Smooth muscle cell (in vitro differentiated cells): ENCODE data around the gene ALDH4A1. TPM values are rescaled to one million over a fixed set of nuclear protein-coding genes. Genes with fewer than 3 reads are reported as not detected.

Experiments
- DNase-seq: peaks from one replicate; lab custom pipeline; 2025; ENCODE audit not compliant: unreplicated experiment; lab: John Stamatoyannopoulos, UW
- H2AFZ ChIP-seq: fragments of 200-600 bp; sonication (generic); 2 replicates; pipeline ENCODE4 v1.6.0; 2016; ENCODE audit warnings: antibody characterized with exemption, low read depth, mild to moderate bottlenecking
- H3F3A ChIP-seq: fragments of 200-600 bp; sonication (generic); 2 replicates; pipeline ENCODE4 v1.6.0; 2017; ENCODE audit warnings: antibody characterized with exemption, low read depth
- H3K27ac ChIP-seq: fragments of 200-600 bp; sonication (generic); 2 replicates; pipeline ENCODE4 v1.5.1; 2016; ENCODE audit warnings: low read depth, mild to moderate bottlenecking
- H3K27me3 ChIP-seq: fragments of 200-600 bp; sonication (generic); 2 replicates; pipeline ENCODE4 v1.6.1; 2016; ENCODE audit warnings: low read depth, mild to moderate bottlenecking
- H3K36me3 ChIP-seq: fragments of 200-600 bp; sonication (generic); 2 replicates; pipeline ENCODE4 v1.5.1; 2016; ENCODE audit warnings: low read depth
- H3K4me1 ChIP-seq: fragments of 200-600 bp; sonication (generic); 2 replicates; pipeline ENCODE4 v1.5.1; 2016; ENCODE audit warnings: low read depth
- H3K4me2 ChIP-seq: fragments of 200-600 bp; sonication (generic); 2 replicates; pipeline ENCODE4 v1.6.0; 2016; ENCODE audit warnings: mild to moderate bottlenecking
- H3K4me3 ChIP-seq: fragments of 200-600 bp; sonication (generic); 2 replicates; pipeline ENCODE4 v1.5.1; 2016; ENCODE audit warnings: mild to moderate bottlenecking
- H3K79me2 ChIP-seq: fragments of 200-600 bp; sonication (generic); 2 replicates; pipeline ENCODE4 v1.6.0; 2016; ENCODE audit warnings: low read depth, mild to moderate bottlenecking
- H3K9ac ChIP-seq: fragments of 200-600 bp; sonication (generic); 2 replicates; pipeline ENCODE4 v1.6.0; 2016; ENCODE audit warnings: low read depth
- H3K9me3 ChIP-seq: fragments of 200-600 bp; sonication (generic); replicated peaks from 2 replicates; pipeline ENCODE4 v1.5.1; 2016; ENCODE audit warnings: low read depth
- H4K20me1 ChIP-seq: fragments of 200-600 bp; sonication (generic); 2 replicates; pipeline ENCODE4 v1.6.0; 2016; ENCODE audit warnings: low read depth
- CTCF ChIP-seq: fragments of 200-600 bp; sonication (generic); IDR thresholded peaks from 2 replicates; pipeline ENCODE4 v1.5.1; 2017; ENCODE audit warnings: borderline replicate concordance, mild to moderate bottlenecking, antibody characterized with exemption; ENCODE audit not compliant: insufficient read depth, poor library complexity, severe bottlenecking
- WGBS: methylation state at CpG from one replicate; pipeline ENCODE4 v1.1.7; 2016; ENCODE audit warnings: low lambda C conversion rate; 5-methylcytosine and 5-hydroxymethylcytosine counted together
- polyA plus RNA-seq: library from polyadenylated mRNA; unstranded; fragments of >200 nt; fragmentation: Nextera tagmentation; extraction: Ambion mirVana; gene quantifications from 2 replicates; pipeline ENCODE4 v1.2.1, GENCODE V29; 2016
- total RNA-seq: library from RNA; depleted of rRNA; stranded (reverse); fragments of >200 nt; gene quantifications from 2 replicates; pipeline ENCODE4 v1.2.3, GENCODE V29; 2014

Gene ALDH4A1
- total and polyA plus RNA-seq, 2 experiments from 2014 or later, result 4.8 to 7.2 TPM

DNA sequence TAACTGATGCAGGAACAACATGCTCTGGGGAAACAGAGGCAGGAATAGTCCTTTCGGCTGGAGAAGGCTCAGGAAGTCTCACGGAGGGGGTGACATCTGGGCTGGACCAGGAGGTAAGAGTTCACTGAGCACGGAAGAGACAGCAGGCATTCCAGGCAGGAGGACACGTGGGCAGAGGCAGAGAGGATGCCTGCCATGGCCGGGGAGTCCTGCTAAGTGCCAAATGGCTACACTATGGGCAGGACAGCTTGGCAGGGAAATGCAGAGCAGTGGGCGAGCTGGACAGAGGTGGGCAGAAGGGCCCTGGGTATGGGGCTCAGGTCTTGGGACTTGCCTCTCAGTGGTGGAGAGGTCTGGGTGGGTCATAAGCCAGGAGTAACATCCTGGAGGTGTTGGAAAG, 17.6 kb downstream of the ALDH4A1 start:
- Histone ChIP-seq H3K9me3 (no peaks in the 10 kb centered on the region), H3K4me2 (no peak overlapping the region), H3K9ac (no peak overlapping the region), H3K4me3 (no peak overlapping the region), H3K27ac (no peak overlapping the region), H3K36me3 (no peaks in the 10 kb centered on the region), H3K4me1 (no peaks in the 10 kb centered on the region), H3K79me2 (no peaks in the 10 kb centered on the region), H3K27me3 (no peaks in the 10 kb centered on the region), H2AFZ (no peak overlapping the region), H4K20me1 (no peaks in the 10 kb centered on the region), H3F3A (no peaks in the 10 kb centered on the region)
- no peak for DNase-seq
- TF ChIP-seq CTCF, result no peak
- WGBS, result 87% methylated on average over 6 of the region's 6 CpGs

GRCh38 chr1:18884419-18884717, 18.0 kb downstream of the ALDH4A1 start:
- no peaks in the 10 kb centered on the region for H3K9me3 ChIP-seq
- no peak overlapping the region for H3K4me3 ChIP-seq
- no peak overlapping the region for H3K27ac ChIP-seq
- H3K27me3 ChIP-seq, result no peaks in the 10 kb centered on the region
- H2AFZ ChIP-seq, result no peak overlapping the region
- TF ChIP-seq CTCF, result no peak
- DNase-seq, result no peak
- 64% methylated on average over 4 of the region's 4 CpGs for WGBS
- H4K20me1 ChIP-seq, result no peaks in the 10 kb centered on the region
- H3K79me2 ChIP-seq, result no peaks in the 10 kb centered on the region
- no peak overlapping the region for H3K4me2 ChIP-seq
- H3K36me3 ChIP-seq, result no peaks in the 10 kb centered on the region
- H3F3A ChIP-seq, result no peaks in the 10 kb centered on the region
- no peaks in the 10 kb centered on the region for H3K4me1 ChIP-seq
- H3K9ac ChIP-seq, result no peak overlapping the region

DNA sequence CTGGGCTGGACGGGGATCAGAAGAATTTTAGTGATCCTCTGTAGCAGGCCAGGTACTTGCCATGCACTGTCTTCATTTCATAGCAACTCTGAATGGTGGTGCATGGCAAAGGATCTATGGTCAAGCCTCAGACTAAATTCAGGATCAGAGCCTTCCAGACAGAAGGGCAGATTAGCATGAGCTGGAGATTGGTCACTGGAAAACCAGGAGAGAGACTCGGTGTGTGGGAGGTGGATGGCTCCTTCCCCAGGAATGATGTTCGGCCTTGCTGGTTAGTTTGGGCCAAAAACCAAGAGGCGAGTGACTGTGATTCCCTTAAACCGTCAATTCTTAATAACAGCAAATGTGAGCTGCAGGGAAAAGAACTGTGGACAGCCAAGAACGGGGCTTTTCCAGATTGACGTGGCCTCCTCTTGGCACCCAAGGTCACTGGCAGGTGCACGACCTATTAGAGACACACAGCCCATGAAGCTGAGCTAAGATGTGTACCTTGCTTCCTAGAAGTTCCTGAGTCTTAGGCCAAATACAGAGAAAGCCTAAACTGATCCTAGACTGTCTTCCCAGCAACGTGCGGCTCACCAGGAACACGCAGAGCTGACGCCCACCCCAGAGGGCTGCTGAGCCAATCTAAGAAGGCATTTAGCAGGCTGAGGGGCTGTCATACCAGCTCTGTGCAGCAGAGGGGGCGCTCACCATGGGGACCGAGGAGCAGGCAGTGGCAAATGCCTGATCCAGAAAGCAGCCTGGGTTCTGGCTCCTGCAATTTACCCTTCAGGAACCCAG, 18.5 kb downstream of the ALDH4A1 start:
- H3K9ac ChIP-seq, result no peak overlapping the region
- H3K4me2 ChIP-seq, result no peak overlapping the region
- H3K36me3 ChIP-seq, result no peaks in the 10 kb centered on the region
- H3K4me1 ChIP-seq, result no peaks in the 10 kb centered on the region
- H4K20me1 ChIP-seq, result no peaks in the 10 kb centered on the region
- no peaks in the 10 kb centered on the region for H3K27me3 ChIP-seq
- no peaks in the 10 kb centered on the region for H3K9me3 ChIP-seq
- DNase-seq, result peak; percentile 33
- no peak overlapping the region for H3K4me3 ChIP-seq
- WGBS, result 61% methylated on average over 14 of the region's 14 CpGs
- no peaks in the 10 kb centered on the region for H3K79me2 ChIP-seq
- H3F3A ChIP-seq, result no peaks in the 10 kb centered on the region
- H2AFZ ChIP-seq, result no peak overlapping the region
- peak; percentile 76 for TF ChIP-seq CTCF
- H3K27ac ChIP-seq, result no peak overlapping the region

DNA sequence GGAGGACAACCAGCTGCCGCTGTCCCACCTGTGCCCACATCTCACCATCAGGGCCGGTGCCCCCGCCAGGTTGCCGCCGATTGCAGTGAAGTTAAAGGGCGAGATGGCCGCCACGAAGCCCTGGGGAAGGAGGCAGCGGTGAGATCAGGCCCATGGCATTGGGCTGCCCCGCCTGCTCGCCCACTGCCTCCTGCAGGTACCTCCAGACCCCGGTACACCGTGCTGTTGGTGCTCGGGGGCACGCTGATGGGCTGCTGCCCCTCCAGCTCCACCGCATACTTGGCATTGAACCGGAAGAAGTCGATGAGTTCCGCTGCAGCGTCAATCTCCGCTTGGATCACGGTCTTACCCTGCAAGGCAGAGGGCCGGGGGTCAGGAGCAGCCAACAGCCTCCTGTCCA, 19.3 kb downstream of the ALDH4A1 start:
- 95% methylated on average over 23 of the region's 23 CpGs for WGBS
- Histone ChIP-seq H3F3A (no peaks in the 10 kb centered on the region), H3K27me3 (no peaks in the 10 kb centered on the region), H3K4me3 (no peak overlapping the region), H3K9ac (no peak overlapping the region), H3K4me1 (no peaks in the 10 kb centered on the region), H3K27ac (no peak overlapping the region), H3K9me3 (no peaks in the 10 kb centered on the region), H3K4me2 (no peak overlapping the region), H2AFZ (no peak overlapping the region), H4K20me1 (no peaks in the 10 kb centered on the region), H3K36me3 (no peaks in the 10 kb centered on the region), H3K79me2 (no peaks in the 10 kb centered on the region)
- TF ChIP-seq CTCF, result no peak
- no peak for DNase-seq
